Kidney (tissue), 14 donors: Measurements from ENCODE around the gene EIF3L. TPM values are rescaled to one million over a fixed set of nuclear protein-coding genes. Genes with fewer than 3 reads are reported as not detected.
A peak's percentile ranks its signal among the peaks of the same experiment; 100 is the strongest.

Source experiments
- DNase-seq, 5 donors: peaks; one replicate each; pipeline ENCODE4 v3.0.0-alpha.2; 2013 to 2020
- FAIRE-seq: peaks from 2 replicates; lab custom pipeline; 2012; peaks lifted over from hg19 to GRCh38; lab: Jason Lieb, UNC
- H3K27ac ChIP-seq, 2 donors: one replicate each; pipeline ENCODE4 v1.7.0; 2013; ENCODE audit warnings: low read depth in 2 of 2, low read length in 2 of 2, inconsistent platforms in 1 of 2
- H3K27me3 ChIP-seq: one replicate; pipeline ENCODE4 v1.7.1; 2013; ENCODE audit warnings: low read length, inconsistent platforms; ENCODE audit not compliant: control insufficient read depth, insufficient read depth
- H3K36me3 ChIP-seq, 3 donors: one replicate each; pipeline versions ENCODE4 v1.7.0 to v1.7.1; 2013; ENCODE audit warnings: low read length in 3 of 3, control low read depth in 1 of 3, inconsistent platforms in 1 of 3; ENCODE audit not compliant: insufficient read depth in 3 of 3, control insufficient read depth in 2 of 3
- H3K4me1 ChIP-seq, 3 donors: one replicate each; pipeline versions ENCODE4 v1.7.0 to v1.7.1; 2013; ENCODE audit warnings: low read length in 3 of 3, inconsistent platforms in 1 of 3, low read depth in 1 of 3; ENCODE audit not compliant: control insufficient read depth in 2 of 3, insufficient read depth in 2 of 3
- H3K4me3 ChIP-seq, 3 donors: one replicate each; pipeline versions ENCODE4 v1.7.0 to v1.8.1; 2013; ENCODE audit warnings: low read length in 3 of 3, control low read depth in 1 of 3, inconsistent platforms in 1 of 3
- H3K9ac ChIP-seq, 3 donors: one replicate each; pipeline versions ENCODE4 v1.7.0 to v1.7.1; 2013; ENCODE audit warnings: low read length in 3 of 3, control low read depth in 1 of 3, inconsistent platforms in 1 of 3
- H3K9me3 ChIP-seq, 3 donors: one replicate each; pipeline versions ENCODE4 v1.7.0 to v1.7.1; 2013; ENCODE audit warnings: low read length in 3 of 3, control low read depth in 1 of 3, inconsistent platforms in 1 of 3; ENCODE audit not compliant: control insufficient read depth in 2 of 3, insufficient read depth in 1 of 3
- intact Hi-C: fragments of 100-400 bp; cut with DNase I; formaldehyde crosslinking; loops from one replicate; pipeline ENCODE4 v1.11.1; 2022
- polyA plus RNA-seq: library from polyadenylated mRNA; stranded (reverse); fragments of 350-450 nt; fragmentation: Illumina TruSeq; extraction: RNeasy Lipid Tissue Mini Kit (QIAGEN cat#74804); gene quantifications from one replicate; pipeline ENCODE4 v1.2.3, GENCODE V29; 2014; ENCODE audit warnings: low read depth, low replicate concordance; ENCODE audit not compliant: insufficient read depth
- total RNA-seq: library from RNA; stranded (reverse); fragmentation: NEBNext Ultra II Directional; extraction: Animal tissue kit (Norgen Biotek cat#: 25700); gene quantifications from one replicate; pipeline ENCODE4 v1.2.1, GENCODE V29; 2021
- TF ChIP-seq, protein P1 (sequence below): IDR thresholded peaks from 3 replicates; pipeline ENCODE4 v1.5.1; 2012; ENCODE audit warnings: mild to moderate bottlenecking, moderate library complexity, borderline replicate concordance; ENCODE audit not compliant: insufficient read depth; ENCODE audit errors: extremely low read depth
- donor health status: control.
- donor health status: control.
- donor health status: control.
- donor health status: control.
- donor health status: control.
- donor health status: DM: yes; HTN: yes; CAD: no.
- donor health status: Normal renal cell carcinoma (clear cell type).

Gene EIF3L
- total and polyA plus RNA-seq, 2 donors from 2014 or later, result 352 to 376 TPM

DNA sequence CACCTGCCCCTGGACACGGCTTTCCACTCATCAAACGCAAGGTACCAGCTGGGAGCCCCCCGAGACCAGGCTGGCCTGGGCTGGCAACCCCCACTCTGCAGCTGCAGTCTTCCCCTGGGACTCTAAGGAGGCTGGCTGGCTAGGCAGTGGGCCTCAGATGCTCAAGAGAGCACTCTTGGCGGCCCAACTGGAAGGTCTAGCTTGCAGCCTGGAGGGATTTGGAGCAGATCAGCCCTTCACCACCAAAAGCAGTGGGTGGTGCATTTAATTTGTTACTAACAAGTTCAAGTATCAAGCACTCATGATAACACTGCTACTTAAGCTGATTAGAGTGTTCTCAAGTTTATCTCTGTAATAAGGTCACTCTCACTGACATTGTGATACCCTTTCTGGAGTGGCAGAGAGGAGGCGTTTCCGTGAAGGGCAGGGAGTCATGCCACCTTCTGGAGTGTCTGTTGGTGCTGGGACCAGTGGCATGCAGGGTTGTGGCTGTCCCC, 82.7 kb downstream of the EIF3L start:
- FAIRE-seq (no peak), DNase-seq (peak in 1 of 5 donors; percentile 72)
- TF ChIP-seq, protein P1, sequence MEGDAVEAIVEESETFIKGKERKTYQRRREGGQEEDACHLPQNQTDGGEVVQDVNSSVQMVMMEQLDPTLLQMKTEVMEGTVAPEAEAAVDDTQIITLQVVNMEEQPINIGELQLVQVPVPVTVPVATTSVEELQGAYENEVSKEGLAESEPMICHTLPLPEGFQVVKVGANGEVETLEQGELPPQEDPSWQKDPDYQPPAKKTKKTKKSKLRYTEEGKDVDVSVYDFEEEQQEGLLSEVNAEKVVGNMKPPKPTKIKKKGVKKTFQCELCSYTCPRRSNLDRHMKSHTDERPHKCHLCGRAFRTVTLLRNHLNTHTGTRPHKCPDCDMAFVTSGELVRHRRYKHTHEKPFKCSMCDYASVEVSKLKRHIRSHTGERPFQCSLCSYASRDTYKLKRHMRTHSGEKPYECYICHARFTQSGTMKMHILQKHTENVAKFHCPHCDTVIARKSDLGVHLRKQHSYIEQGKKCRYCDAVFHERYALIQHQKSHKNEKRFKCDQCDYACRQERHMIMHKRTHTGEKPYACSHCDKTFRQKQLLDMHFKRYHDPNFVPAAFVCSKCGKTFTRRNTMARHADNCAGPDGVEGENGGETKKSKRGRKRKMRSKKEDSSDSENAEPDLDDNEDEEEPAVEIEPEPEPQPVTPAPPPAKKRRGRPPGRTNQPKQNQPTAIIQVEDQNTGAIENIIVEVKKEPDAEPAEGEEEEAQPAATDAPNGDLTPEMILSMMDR, result no peak
- Histone ChIP-seq H3K4me3 (no peak overlapping the region), H3K27ac (no peak overlapping the region), H3K27me3 (no peaks in the 10 kb centered on the region), H3K9me3 (no peaks in the 10 kb centered on the region), H3K9ac (no peak overlapping the region), H3K4me1 (peaks cover 0 to 12% (median 12%) of the 10 kb centered on the region in 3 donors), H3K36me3 (peaks cover 0 to 5% (median under 1%) of the 10 kb centered on the region in 3 donors)
- intact Hi-C loops, result no loop called here

DNA sequence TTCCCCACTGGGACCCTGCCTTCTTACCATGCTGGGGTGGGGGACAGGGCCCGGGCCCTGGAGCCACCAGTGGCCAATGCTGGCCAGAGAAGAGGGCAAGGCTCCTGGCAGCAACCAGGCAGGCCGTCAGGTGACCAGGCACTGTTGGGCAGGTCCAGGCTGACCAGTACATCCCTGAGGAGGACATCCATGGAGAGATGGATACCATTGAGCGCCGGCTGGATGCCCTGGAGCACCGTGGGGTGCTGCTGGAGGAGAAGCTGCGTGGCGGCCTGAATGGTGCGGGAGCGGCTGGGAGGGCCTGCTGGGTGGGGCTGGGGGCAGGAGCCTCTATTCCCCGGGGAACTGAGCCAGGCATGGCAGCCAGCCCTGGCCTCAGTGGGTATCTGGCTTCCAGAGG, 83.2 kb downstream of the EIF3L start:
- Histone ChIP-seq H3K4me1 (peaks cover 0 to 12% (median 12%) of the 10 kb centered on the region in 3 donors), H3K36me3 (peaks cover 0 to 5% (median 2%) of the 10 kb centered on the region in 3 donors)

DNA sequence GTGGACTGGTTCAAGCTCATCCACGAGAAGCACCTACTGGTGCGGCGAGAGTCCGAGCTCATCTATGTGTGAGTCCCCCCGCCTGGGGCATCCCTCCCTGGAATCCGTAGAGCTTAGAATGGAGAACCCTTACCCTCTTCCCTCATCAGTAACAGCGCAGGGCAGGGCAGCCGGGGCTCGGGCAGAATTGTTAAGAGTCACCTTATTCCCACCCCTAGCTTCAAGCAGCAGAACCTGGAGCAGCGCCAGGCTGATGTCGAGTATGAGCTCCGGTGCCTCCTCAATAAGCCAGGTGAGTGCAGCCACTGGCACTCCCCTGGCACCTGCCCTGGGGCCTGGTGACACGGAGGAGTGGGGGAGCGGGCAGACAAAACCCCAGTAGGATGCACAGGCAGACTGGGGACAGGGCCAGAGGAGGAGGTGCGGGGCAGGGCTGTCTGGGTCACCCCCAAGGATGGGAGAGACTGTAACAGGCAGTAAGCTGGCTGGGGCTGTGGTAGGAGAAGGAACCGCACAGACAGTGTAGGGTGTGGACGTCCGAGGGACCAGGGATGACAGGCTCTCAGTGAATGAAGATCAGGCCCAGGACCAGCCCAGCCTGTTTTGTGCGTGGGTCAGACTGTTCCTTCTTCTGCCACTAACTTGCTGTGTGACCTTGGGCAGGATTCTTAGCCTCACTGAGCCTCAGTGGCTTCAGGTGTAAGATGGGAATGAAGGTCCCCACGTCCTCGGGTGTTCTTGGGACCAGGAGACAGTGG, 83.8 kb downstream of the EIF3L start:
- FAIRE-seq, result no peak
- peak in 1 of 5 donors; percentile 84 for DNase-seq
- intact Hi-C loops, result no loop called here
- H3K4me3 ChIP-seq, result no peak overlapping the region
- peaks cover 0 to 8% (median 3%) of the 10 kb centered on the region in 3 donors for H3K36me3 ChIP-seq
- no peaks in the 10 kb centered on the region for H3K9me3 ChIP-seq
- H3K4me1 ChIP-seq, result peaks cover 0 to 12% (median 12%) of the 10 kb centered on the region in 3 donors
- H3K9ac ChIP-seq, result no peak overlapping the region
- peak overlapping the region in 1 of 2 donors; percentile 63 for H3K27ac ChIP-seq
- TF ChIP-seq, protein P1, result no peak
- no peaks in the 10 kb centered on the region for H3K27me3 ChIP-seq

More for the DNA sequence above, 83.2 kb downstream of the EIF3L start:
- intact Hi-C loops, result no loop called here
- TF ChIP-seq, protein P1, result no peak
- Histone ChIP-seq H3K4me3 (no peak overlapping the region), H3K9me3 (no peaks in the 10 kb centered on the region), H3K9ac (no peak overlapping the region), H3K27ac (no peak overlapping the region), H3K27me3 (no peaks in the 10 kb centered on the region)
- DNase-seq (no peak), FAIRE-seq (no peak)
